Measurements from ENCODE around the gene GARIN3. TPM values are rescaled to one million over a fixed set of nuclear protein-coding genes. Genes with fewer than 3 reads are reported as not detected.

Gene GARIN3
- total and polyA plus RNA-seq, 2 donors (not counting 3 experiments of a cell fraction or from before 2014, with no cell fraction given), result not detected

- TF ChIP-seq MYC (IDR thresholded peaks at IDR 0.05; ENCODE audit: low read depth, low read length) (no peak), EZH2 (IDR thresholded peaks at IDR 0.05; ENCODE audit: borderline replicate concordance, low read depth, low read length, severe bottlenecking) (no peak), POLR2AphosphoS5 (IDR thresholded peaks at IDR 0.05; ENCODE audit: insufficient read depth, low read depth, low read length) (no peak), POLR2A (IDR thresholded peaks at IDR 0.05; ENCODE audit: low read depth, low read length) (no peak), FOS (IDR thresholded peaks at IDR 0.05; ENCODE audit: borderline replicate concordance, insufficient read depth, low read length) (no peak), GATA2 (IDR thresholded peaks at IDR 0.05; ENCODE audit: insufficient read depth, insufficient read length, low read depth, low read length) (no peak), JUN (IDR thresholded peaks at IDR 0.05; ENCODE audit: borderline replicate concordance, insufficient read depth, insufficient read length, low read depth) (no peak)
- TF ChIP-seq, protein P1, sequence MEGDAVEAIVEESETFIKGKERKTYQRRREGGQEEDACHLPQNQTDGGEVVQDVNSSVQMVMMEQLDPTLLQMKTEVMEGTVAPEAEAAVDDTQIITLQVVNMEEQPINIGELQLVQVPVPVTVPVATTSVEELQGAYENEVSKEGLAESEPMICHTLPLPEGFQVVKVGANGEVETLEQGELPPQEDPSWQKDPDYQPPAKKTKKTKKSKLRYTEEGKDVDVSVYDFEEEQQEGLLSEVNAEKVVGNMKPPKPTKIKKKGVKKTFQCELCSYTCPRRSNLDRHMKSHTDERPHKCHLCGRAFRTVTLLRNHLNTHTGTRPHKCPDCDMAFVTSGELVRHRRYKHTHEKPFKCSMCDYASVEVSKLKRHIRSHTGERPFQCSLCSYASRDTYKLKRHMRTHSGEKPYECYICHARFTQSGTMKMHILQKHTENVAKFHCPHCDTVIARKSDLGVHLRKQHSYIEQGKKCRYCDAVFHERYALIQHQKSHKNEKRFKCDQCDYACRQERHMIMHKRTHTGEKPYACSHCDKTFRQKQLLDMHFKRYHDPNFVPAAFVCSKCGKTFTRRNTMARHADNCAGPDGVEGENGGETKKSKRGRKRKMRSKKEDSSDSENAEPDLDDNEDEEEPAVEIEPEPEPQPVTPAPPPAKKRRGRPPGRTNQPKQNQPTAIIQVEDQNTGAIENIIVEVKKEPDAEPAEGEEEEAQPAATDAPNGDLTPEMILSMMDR (IDR thresholded peaks at IDR 0.05; ENCODE audit: extremely low read depth in 1 of 2, insufficient read depth in 1 of 2, low read depth in 1 of 2, low read length in 2 of 2), result no peak
- TF ChIP-seq, protein P2, sequence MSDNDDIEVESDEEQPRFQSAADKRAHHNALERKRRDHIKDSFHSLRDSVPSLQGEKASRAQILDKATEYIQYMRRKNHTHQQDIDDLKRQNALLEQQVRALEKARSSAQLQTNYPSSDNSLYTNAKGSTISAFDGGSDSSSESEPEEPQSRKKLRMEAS (IDR thresholded peaks at IDR 0.05; ENCODE audit: insufficient read depth, insufficient read length), result no peak
- no peaks in the 10 kb centered on the region for H3K79me2 ChIP-seq (ENCODE audit: control insufficient read depth, insufficient read depth, low read length)
- ChIA-PET POLR2A (no interaction called here), CTCF (no interaction called here)
- no peak for FAIRE-seq
- H3K4me3 ChIP-seq (replicated peaks in 1 of 3; ENCODE audit: insufficient read depth in 1 of 3, low read depth in 1 of 3, low read length in 3 of 3), result no peak overlapping the region
- H3K9ac ChIP-seq (replicated peaks; ENCODE audit: extremely low read depth, insufficient read depth, low read length), result no peak overlapping the region
- H3K4me2 ChIP-seq (ENCODE audit: insufficient read depth, low read length), result no peak overlapping the region
- no peaks in the 10 kb centered on the region for H3K9me1 ChIP-seq (replicated peaks; ENCODE audit: control insufficient read depth, extremely low read depth, insufficient read depth, low read length)
- H3K36me3 ChIP-seq (ENCODE audit: control insufficient read depth in 2 of 2, extremely low read depth in 1 of 2, insufficient read depth in 2 of 2, low read length in 2 of 2), result no peaks in the 10 kb centered on the region
- H4K20me1 ChIP-seq (replicated peaks; ENCODE audit: control insufficient read depth, extremely low read depth, insufficient read depth, low read length), result no peaks in the 10 kb centered on the region
- H3K9me3 ChIP-seq (replicated peaks; ENCODE audit: control insufficient read depth, insufficient read depth, low read length), result no peaks in the 10 kb centered on the region
- no peaks in the 10 kb centered on the region for H3K27me3 ChIP-seq (ENCODE audit: control insufficient read depth in 2 of 2, insufficient read depth in 2 of 2, low read length in 2 of 2)
- dilution Hi-C loops (cut with MboI; ENCODE audit: extremely low pct_ligation_motif_present, low sequenced_read_pairs) (no loop called here), intact Hi-C loops (cut with micrococcal nuclease) (no loop called here)
- no peak overlapping the region for H2AFZ ChIP-seq (ENCODE audit: low read depth, low read length)
- BruUV-seq (replicated peaks), result no TSS peak
- no peak overlapping the region for H3K27ac ChIP-seq (ENCODE audit: insufficient read depth, low read depth, low read length)
- H3K4me1 ChIP-seq (ENCODE audit: control insufficient read depth, extremely low read depth, insufficient read depth, low read length), result no peaks in the 10 kb centered on the region
- no peak for DNase-seq (ENCODE audit: low read depth, low spot score)
Measured at GRCh38 chr5:157159209-157159751, 6.8 kb downstream of the GARIN3 start.
